Stimulated activated CD4-positive, alpha-beta T cell treated with anti-CD3 and anti-CD28 coated beads, TNF-alpha, amount 100 ng/mL, for 48 hours (primary cell): ENCODE data around the gene DDIT3.
"Not testable (repeated sequence)": the region's sequence is repeated elsewhere in the genome, so short reads cannot be mapped to it uniquely, and the experiment has no call there.

ENCODE experiments used
- DNase-seq, 3 donors: peaks; one replicate each; pipeline ENCODE4 v3.0.0-alpha.2; 2020; ENCODE audit warnings: low read depth in 3 of 3

Gene DDIT3

DNA sequence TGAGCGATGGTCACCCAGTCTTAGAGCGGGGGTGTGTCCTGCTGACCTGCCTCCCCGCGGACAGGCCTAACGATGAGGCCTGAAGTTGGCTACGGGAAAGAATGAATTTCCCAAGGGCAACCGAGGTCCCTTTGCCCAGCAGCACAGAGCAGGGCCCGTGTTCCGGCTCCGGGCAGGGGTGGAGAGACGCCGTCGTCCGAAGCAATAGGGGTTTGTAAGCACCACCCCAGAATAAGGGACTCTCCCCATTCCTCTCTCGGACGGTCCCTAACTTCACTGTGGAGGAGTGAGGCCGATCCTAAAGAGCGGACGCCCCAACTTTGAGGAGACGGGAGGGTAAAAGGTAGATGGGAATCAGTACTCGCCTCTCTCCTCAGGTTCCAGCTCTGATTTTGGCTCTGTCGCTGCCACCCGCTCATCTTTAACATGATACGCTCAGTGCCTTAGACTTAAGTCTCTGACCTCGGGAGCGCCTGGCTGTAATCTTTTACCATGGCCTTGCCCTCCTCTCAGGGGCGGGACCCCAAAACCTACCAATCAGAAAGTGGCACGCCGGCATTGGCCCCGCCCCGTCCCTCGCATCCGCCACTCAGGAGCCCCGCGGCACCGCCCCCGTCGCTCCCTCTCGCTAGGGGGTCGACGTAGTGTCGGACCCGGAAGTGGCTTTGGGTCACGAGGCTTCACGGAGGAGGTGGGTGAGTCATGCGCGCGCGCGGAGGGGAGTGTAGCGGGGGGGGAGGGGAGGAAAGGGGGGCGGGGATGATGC is at the start of gene DDIT3:
DDIT3 (minus strand) TSS at position 462 of the 766 bp plus-strand sequence. CDS start 3,108 bp downstream, outside the sequence.
- DNase-seq = peak; percentile 99

DNA sequence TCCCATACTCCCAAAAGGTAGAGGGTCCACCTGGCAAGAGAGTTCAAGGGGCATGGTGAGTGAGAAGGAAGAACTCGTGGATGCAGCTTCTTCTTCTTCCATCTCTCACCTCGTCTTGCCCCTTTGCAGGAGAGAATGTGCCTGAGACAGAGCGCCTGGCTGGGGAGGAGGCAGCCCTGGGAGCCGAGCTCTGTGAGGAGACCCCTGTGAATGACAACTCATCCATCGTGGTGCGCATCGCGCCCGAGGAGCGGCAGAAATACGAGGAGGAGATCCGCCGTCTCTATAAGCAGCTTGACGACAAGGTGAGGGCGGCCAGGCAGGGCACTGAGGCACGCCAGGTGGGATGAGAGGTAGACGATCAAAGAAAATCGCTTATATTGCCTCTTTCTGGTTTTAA is 49.5 kb upstream of the DDIT3 start:
- DNase-seq = no peak

- DNase-seq = no peak
Observed at GRCh38 chr12:57568838-57569237, 48.5 kb upstream of the DDIT3 start.

DNA sequence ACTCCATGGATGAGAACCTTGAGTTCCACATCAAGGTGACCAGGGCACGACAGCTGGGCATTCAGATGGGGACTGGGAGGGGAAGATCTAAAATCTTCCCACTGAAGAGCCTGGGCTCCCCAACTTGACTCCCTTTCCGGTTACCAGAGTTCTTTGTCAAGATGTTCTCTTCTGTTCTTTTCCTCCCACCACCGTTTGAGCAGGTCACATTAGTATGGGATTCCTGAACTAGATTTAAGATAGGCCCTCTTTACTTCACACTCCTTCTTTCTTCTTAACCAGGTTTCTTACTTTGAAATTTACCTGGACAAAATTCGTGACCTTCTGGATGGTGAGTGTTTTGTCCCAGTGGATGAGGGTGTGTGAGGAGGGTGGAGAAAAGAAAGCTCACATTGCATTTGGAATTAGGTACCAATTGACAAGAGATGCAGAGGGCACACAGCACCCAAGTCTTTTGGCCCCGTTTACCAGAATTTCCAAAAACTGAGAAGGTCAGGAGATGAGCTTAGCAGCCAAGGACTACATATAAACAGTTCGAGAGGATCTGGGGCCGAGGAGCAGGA is 43.9 kb upstream of the DDIT3 start:
- DNase-seq = no peak

- no peak for DNase-seq
Observed at GRCh38 chr12:57563358-57563757, 43.0 kb upstream of the DDIT3 start.

DNA sequence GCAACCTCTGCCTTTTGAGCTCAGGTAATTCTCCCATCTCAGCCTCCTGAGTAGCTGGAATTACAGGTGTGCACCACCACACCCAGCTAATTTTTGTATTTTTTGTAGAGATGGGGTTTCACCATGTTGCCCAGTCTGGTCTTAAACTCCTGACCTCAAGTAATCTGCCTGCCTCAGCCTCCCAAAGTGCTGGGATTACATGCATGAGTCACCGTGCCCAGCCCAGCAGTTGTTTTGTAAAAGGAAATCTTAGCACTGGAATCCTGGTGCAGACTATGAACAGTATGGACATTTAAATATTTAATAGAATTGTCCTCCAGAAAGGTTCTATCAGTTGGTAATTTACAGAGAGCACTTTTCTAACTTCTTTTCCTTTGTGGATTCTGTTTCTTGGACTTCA is 40.8 kb upstream of the DDIT3 start:
- not testable (repeated sequence) for DNase-seq

GRCh38 chr12:57560516-57560915 is 40.2 kb upstream of the DDIT3 start:
- no peak for DNase-seq

- DNase-seq = no peak
Observed at GRCh38 chr12:57558864-57559263, 38.5 kb upstream of the DDIT3 start.

- DNase-seq = no peak
Observed at GRCh38 chr12:57554897-57555296, 34.6 kb upstream of the DDIT3 start.

- no peak for DNase-seq
Observed at GRCh38 chr12:57554453-57554852, 34.1 kb upstream of the DDIT3 start.

DNA sequence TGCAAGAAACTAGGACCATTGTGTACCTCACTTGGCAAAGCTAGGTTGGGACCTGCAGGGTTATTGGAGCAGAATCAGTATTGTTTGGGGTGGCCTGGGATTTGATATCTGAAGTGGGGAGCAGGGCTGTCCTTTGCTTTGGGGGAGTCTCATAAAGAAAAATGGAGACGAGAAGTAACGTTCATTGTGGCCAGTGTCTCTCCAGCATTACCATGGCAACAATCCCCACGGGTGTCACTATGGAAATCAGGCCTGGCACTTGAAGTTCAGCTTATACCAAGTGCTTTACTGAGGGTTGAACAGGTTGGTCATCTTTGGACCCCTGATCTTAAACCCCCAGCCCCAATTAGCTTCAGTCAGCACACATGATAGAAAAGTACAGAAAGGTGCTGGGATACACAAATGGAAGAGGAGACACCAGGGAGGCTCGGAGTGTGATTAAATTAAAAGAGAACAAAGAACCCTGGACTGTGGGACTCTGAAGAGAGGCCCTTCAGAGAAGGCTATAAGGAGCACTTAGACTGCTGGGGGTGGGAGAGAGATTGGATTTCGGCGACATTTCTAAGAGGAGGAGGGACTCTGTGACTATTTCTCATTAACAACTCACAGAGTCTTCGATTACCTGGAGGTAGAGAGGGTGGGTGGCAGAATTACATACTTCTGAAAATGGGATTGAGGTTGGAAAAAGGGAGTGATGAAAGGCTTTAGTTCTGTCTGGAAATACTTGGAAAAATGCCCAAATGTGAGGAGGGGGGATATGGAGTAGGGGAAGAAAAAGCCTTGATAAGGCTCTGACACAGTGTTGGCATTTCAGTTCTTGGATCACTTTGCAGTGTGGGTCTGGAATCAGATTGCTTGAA is 33.3 kb upstream of the DDIT3 start:
- DNase-seq = no peak

- no peak for DNase-seq
Observed at GRCh38 chr12:57552835-57553313, 32.6 kb upstream of the DDIT3 start.

DNA sequence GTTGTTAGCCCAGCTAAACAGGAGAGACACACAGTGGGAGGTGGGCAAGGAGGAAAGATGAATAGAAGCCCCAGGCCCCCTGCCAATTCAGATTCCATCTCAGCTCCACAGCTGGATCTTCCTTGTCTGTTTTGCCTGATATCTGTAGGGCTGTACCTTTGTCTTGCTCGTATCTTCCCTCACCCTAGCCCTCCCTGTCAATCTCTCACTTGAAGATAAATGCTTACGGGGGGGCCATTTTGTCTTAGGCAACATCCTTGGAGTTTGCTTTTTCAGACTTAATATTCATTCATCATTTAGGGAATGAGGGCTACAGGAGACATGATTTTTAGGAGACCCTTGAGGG is 32.0 kb upstream of the DDIT3 start:
- no peak for DNase-seq

GRCh38 chr12:57551637-57552305 is 31.5 kb upstream of the DDIT3 start:
- DNase-seq = no peak

DNA sequence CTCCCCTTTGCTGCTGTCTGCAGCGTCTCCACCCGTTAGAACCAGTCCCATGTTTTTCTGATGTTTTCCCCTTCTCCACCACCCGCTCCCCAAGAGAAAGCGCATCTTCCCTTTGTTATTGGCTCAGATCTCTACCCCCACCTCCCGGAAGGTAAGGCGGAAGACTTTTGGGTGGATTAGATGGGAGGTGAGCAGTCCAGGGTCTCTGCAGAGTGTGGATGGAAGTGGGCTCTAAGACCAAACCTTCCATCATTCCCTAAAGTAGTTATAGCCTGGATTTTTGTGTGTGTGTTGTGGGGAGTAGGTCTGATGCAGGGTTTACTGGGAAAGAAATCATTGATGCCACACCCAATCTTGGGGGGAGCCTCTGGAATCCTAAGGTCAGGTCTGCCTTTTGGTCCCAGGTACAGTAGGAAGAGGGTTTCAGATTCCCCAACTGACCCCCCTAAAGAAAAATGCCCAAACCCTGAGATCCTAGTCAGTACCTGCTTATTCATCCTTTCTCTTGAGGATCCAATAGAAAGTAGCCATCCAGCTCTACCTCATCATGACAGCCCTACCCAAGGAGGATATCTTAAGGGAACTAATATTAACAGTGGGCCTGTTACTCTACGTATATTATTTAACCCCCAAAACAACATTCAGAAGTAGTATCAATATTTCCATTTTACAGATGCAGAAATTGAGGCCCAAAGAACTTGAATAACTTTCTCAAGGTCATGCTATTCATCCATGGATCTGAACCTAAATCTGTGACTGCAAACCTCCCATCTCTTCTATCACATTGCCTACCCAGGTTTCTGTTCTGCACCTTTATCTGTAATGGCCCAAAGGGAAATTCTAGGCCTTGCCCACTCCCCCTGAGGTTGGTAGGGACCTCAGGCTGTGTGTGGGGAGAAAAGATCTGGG is 30.6 kb upstream of the DDIT3 start:
- DNase-seq = no peak

DNA sequence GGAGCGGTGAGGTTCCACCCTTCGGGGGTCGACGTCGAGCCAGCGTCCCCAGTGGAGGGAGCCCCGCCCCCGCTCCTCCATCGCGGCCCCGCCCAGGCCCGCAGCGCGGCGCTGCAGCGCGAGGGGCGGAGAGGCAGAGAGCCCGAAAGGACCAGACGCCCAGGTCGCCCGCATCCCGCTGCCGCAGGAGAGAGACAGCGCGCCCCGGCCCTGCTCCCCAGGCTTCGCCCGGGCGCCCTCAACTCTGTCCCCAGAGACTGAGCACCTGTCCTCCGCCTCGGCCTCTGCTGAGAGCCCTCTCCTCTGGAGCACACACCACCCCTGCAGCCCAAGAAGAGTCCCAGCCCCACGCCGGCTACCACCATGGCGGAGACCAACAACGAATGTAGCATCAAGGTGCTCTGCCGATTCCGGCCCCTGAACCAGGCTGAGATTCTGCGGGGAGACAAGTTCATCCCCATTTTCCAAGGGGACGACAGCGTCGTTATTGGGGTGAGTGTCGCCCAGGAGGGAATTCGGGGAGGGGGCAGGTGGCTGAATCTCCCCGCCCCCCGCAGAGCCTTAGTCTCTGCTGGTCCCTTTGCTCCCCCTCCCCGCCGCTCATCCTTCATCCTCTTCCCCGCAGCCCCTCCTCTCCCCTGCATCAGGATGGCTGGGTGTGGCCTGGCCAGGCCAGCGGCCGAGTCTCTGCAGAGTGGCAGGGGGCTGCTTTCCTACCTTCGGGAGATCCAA is 29.8 kb upstream of the DDIT3 start, which contains the start of gene KIF5A:
KIF5A (plus strand) TSS at position 136 of the 732 bp plus-strand sequence; CDS start at position 364, 228 bp downstream.
- peak; percentile 11 to 57 (median 25) for DNase-seq

DNA sequence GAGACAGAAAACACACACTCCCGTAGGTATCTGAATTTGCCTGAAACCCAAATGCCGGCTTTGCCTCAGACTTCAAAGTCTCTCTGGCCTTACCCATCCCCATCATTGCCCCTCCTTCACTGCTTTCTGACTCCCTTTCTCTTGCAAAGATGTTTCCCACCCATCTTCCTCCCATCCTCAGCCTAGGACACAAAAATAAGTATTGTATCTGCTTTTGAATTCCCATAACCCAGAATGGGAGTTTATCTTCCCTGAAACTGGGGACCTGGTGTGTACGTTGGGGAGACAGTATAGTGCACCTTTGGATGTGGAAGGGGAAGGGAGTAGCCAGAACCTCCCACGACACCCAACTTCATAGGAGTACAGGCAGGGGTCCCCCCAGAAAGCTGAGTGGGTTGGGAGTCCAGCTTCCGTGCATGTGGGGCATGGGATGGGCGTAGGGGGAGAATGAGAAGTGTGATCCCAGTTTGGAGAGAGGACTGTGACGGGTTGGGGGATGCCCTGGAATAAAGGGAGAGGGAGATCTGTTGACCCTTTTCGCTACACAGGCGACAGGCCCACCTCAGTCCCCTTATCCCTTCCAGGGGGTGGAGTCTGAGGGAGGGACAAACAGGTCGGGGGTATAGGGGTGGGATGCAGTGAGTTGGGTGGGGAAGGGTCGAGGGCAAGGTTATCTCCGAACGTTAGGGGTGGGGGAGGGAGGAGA is 29.0 kb upstream of the DDIT3 start:
- no peak for DNase-seq

GRCh38 chr12:57548488-57548887 is 28.2 kb upstream of the DDIT3 start:
- no peak for DNase-seq

GRCh38 chr12:57548013-57548315 is 27.6 kb upstream of the DDIT3 start:
- DNase-seq = no peak
